ENCODE measurements around the gene LASP1. TPM values are rescaled to one million over a fixed set of nuclear protein-coding genes. Genes with fewer than 3 reads are reported as not detected.

The LASP1 gene
- total RNA-seq, 2 donors from 2014 or later = 70.3 to 76.1 TPM

DNA sequence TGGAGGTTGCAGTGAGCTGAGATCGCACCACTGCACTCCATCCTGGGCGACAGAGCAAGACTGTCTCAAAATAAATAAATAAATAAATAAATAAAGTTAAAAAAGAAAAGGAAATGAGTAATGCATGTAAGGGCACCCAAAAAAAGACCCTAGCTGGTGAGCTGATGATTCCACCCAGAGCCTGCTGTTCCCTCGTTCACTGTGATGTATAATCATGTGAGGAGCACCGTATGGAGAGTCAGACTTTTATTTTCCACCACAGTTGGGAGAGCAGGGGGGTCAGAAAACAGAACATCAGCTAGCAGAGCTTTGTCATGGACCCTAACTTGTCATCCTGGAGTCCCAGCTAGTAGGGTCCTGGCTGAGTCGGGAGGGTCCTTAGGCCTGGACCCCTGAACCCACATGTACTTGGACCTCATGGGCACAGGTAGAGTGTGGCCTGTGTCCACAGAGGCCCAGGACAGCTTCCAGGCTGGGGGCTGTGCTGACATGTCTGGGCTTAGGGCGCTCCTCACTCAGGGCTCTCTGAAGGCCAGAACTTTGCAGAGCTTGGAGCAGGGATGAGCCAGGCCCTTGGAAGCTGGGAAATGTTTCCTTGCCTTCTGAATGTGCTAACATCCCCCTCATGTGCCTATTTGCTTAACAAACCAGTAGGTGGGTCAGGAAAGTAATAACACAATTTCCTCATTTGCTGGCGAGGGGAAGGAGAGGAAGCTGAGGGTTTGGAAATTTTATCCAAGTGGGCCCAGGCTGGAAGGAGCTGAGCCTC, 36.8 kb downstream of the LASP1 start:
- Histone ChIP-seq H3K36me3 (replicated peaks in 1 of 2; ENCODE audit: insufficient read depth in 1 of 2, low read depth in 2 of 2) (no peaks in the 10 kb centered on the region), H3K9me3 (no peaks in the 10 kb centered on the region), H3K27me3 (no peaks in the 10 kb centered on the region), H3K4me3 (no peak overlapping the region), H3K27ac (peak overlapping the region in 1 of 4 donors; percentile 26), H3K4me1 (peaks cover 15% of the 10 kb centered on the region)
- TF ChIP-seq POLR2A (IDR thresholded peaks at IDR 0.05) = no peak
- TF ChIP-seq, protein P1, sequence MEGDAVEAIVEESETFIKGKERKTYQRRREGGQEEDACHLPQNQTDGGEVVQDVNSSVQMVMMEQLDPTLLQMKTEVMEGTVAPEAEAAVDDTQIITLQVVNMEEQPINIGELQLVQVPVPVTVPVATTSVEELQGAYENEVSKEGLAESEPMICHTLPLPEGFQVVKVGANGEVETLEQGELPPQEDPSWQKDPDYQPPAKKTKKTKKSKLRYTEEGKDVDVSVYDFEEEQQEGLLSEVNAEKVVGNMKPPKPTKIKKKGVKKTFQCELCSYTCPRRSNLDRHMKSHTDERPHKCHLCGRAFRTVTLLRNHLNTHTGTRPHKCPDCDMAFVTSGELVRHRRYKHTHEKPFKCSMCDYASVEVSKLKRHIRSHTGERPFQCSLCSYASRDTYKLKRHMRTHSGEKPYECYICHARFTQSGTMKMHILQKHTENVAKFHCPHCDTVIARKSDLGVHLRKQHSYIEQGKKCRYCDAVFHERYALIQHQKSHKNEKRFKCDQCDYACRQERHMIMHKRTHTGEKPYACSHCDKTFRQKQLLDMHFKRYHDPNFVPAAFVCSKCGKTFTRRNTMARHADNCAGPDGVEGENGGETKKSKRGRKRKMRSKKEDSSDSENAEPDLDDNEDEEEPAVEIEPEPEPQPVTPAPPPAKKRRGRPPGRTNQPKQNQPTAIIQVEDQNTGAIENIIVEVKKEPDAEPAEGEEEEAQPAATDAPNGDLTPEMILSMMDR (IDR thresholded peaks at IDR 0.05) = no peak
- 82 to 85% methylated on average over 5 to 7 of the region's 7 CpGs for WGBS, 2 donors
- intact Hi-C loops (cut with DNase I) = no loop called here
- DNase-seq (no peak), ATAC-seq (no peak)

DNA sequence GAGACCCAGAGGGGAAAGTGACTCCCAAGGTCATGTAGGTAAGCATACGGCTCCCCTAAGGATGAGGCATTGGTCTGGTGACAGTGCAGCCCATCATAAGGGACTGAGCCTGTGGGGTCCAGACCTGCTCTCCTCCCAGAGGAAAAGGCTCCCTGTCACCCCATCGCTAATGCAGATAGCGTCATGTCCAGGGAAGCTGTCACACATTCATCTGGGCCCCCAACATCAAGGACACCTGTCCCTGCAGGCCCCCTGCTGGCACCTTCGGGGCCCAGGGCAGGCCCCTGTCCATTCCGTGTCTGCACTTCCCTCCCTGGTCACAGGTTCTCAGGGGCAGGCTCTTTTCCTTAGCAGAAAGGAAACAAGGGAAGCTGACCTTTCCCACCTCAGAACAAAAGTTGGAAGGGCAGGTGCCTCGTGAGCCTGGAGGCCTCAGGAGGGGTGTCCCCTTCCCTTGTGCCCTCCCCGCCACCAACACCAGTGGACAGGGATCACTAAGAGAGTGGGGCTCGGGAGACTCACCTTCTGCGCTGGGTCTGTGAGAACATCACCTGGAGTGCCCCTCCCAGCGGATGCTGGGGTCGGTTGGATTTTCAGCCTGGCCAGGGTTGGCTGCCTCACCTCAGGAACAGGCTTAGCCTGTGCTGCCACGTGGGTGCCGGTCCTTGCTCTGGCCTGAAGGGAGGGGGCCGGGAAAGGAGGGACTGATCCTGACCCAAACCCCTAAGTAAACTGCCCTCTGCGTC, 38.2 kb downstream of the LASP1 start:
- ATAC-seq = no peak
- H3K9me3 ChIP-seq = no peaks in the 10 kb centered on the region
- WGBS, 2 donors = 64 to 71% methylated on average over 4 to 15 of the region's 15 CpGs
- TF ChIP-seq POLR2A (IDR thresholded peaks at IDR 0.05) = no peak
- TF ChIP-seq, protein P1 (IDR thresholded peaks at IDR 0.05) = no peak
- H3K4me3 ChIP-seq = no peak overlapping the region
- peak overlapping the region in 2 of 4 donors; percentile 7 to 37 for H3K27ac ChIP-seq
- peaks cover 30% of the 10 kb centered on the region for H3K4me1 ChIP-seq
- H3K27me3 ChIP-seq = no peaks in the 10 kb centered on the region
- H3K36me3 ChIP-seq (replicated peaks in 1 of 2; ENCODE audit: insufficient read depth in 1 of 2, low read depth in 2 of 2) = no peaks in the 10 kb centered on the region
- intact Hi-C loops (cut with DNase I) = no loop called here
- no peak for DNase-seq

DNA sequence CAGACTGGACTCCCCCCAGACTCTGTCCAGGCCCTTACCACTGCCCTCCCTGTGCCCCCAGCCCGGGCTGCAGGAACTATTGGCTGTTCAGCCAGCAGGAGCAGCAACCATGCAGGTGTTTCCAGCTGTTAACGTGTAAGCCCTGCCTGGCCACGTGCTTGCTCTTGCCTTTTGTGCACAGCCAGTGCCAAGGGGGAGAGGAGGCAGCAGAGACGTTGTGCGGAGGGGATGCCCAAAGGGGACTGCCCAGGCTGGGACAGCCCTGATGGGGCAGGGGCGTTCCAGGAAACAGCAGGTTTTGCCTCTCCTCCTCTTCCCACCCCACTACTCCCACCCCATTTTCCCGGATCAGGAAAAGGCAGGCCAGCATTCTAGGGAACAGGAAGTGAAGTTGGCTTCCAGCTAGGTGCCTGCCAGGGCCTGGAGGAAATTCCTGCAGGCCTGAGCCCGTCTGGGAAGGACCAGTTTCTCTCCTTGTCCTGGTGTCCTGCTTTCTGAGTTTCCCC, 38.9 kb downstream of the LASP1 start:
- Histone ChIP-seq H3K4me1 (peaks cover 32% of the 10 kb centered on the region), H3K27me3 (no peaks in the 10 kb centered on the region), H3K27ac (peak overlapping the region in 2 of 4 donors; percentile 7 to 37), H3K4me3 (no peak overlapping the region), H3K9me3 (no peaks in the 10 kb centered on the region), H3K36me3 (replicated peaks in 1 of 2; ENCODE audit: insufficient read depth in 1 of 2, low read depth in 2 of 2) (no peaks in the 10 kb centered on the region)
- no peak for DNase-seq
- intact Hi-C loops (cut with DNase I) = no loop called here
- WGBS, 2 donors = 59 to 71% methylated on average over 5 to 8 of the region's 8 CpGs
- TF ChIP-seq POLR2A (IDR thresholded peaks at IDR 0.05) = no peak
- TF ChIP-seq, protein P1 (IDR thresholded peaks at IDR 0.05) = no peak
- no peak for ATAC-seq

DNA sequence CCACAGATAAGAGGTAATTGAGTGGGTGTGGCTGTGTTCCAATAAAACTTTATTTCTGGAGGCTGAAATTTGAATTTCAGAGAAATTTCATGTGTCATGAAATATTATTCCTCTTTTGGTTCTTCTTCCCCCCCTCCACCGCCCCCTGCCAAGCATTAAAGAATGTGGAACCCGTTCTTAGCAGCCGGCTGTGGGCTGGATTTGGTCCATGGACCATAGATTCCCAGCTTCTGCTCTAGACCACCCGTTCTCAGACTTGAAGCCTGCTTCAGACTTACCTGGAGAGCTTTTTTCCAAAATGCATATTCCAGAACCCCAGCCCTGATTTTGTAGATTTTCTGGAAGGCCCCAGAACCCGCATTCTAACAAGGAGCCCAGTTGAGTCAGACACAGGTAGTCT, 40.5 kb downstream of the LASP1 start:
- no peaks in the 10 kb centered on the region for H3K9me3 ChIP-seq

More for the DNA sequence above, 40.5 kb downstream of the LASP1 start:
- TF ChIP-seq POLR2A (IDR thresholded peaks at IDR 0.05) = no peak
- TF ChIP-seq, protein P1 (IDR thresholded peaks at IDR 0.05) = no peak
- Histone ChIP-seq H3K27ac (no peak overlapping the region), H3K36me3 (replicated peaks in 1 of 2; ENCODE audit: insufficient read depth in 1 of 2, low read depth in 2 of 2) (peaks cover 7 to 9% of the 10 kb centered on the region in 2 donors), H3K27me3 (no peaks in the 10 kb centered on the region), H3K4me1 (peaks cover 32% of the 10 kb centered on the region), H3K4me3 (no peak overlapping the region)
- intact Hi-C loops (cut with DNase I) = no loop called here
- DNase-seq = peak in 1 of 4 donors; percentile 4
- 71 to 86% methylated on average over 5 of the region's 5 CpGs for WGBS, 2 donors
- no peak for ATAC-seq

Data from body of pancreas (tissue), 4 donors.